Lung (tissue), 12 donors: ENCODE measurements around the gene TAS1R2. TPM values are rescaled to one million over a fixed set of nuclear protein-coding genes. Genes with fewer than 3 reads are reported as not detected.
"Not testable (repeated sequence)": the region's sequence is repeated elsewhere in the genome, so short reads cannot be mapped to it uniquely, and the experiment has no call there.

Experiments used
- ATAC-seq: fragments of 200-7000 bp; cut with Tn5 transposase; one replicate; pipeline ENCODE4 v1.9.1; 2020; ENCODE audit warnings: moderate number of reproducible peaks; ENCODE audit not compliant: insufficient read depth, low FRiP score
- DNase-seq, 3 donors: peaks; one replicate each; pipeline ENCODE4 v3.0.0-alpha.2; 2013 to 2017
- H3K27ac ChIP-seq, 2 donors: one replicate each; pipeline ENCODE4 v1.5.1; 2013; ENCODE audit warnings: mild to moderate bottlenecking in 2 of 2, moderate library complexity in 2 of 2, control low read depth in 1 of 2, inconsistent platforms in 1 of 2, low read depth in 1 of 2, low read length in 1 of 2
- H3K27me3 ChIP-seq, 3 donors: one replicate each; pipeline ENCODE4 v1.5.1; 2013; ENCODE audit warnings: low read length in 2 of 3; ENCODE audit not compliant: control insufficient read depth in 3 of 3, insufficient read depth in 3 of 3
- H3K36me3 ChIP-seq, 4 donors: one replicate each; pipeline ENCODE4 v1.5.1; 2013; ENCODE audit warnings: low read length in 4 of 4, mild to moderate bottlenecking in 1 of 4, moderate library complexity in 1 of 4; ENCODE audit not compliant: control insufficient read depth in 4 of 4, insufficient read depth in 4 of 4
- H3K4me1 ChIP-seq, 5 donors: one replicate each; pipeline ENCODE4 v1.5.1; 2013; ENCODE audit warnings: low read length in 5 of 5, mild to moderate bottlenecking in 2 of 5, moderate library complexity in 1 of 5; ENCODE audit not compliant: control insufficient read depth in 5 of 5, insufficient read depth in 5 of 5
- H3K4me3 ChIP-seq: one replicate; pipeline ENCODE4 v1.5.1; 2013; ENCODE audit warnings: mild to moderate bottlenecking, control low read depth, moderate library complexity
- H3K9ac ChIP-seq, 2 donors: one replicate each; pipeline ENCODE4 v1.5.1; 2013; ENCODE audit warnings: low read length in 2 of 2, control low read depth in 1 of 2; ENCODE audit not compliant: insufficient read depth in 1 of 2
- H3K9me3 ChIP-seq, 4 donors: one replicate each; pipeline ENCODE4 v1.5.1; 2013; ENCODE audit warnings: low read length in 3 of 4, mild to moderate bottlenecking in 1 of 4, moderate library complexity in 1 of 4; ENCODE audit not compliant: control insufficient read depth in 4 of 4, insufficient read depth in 3 of 4
- CTCF ChIP-seq: IDR thresholded peaks from 2 replicates; pipeline ENCODE4 v1.5.1; 2012; ENCODE audit warnings: mild to moderate bottlenecking; ENCODE audit errors: control extremely low read depth, extremely low read depth
- WGBS, 2 donors: extraction: QIAGEN DNeasy Blood & Tissue Kit; methylation state at CpG; one replicate each; pipeline ENCODE4 v1.1.7; 2013; 5-methylcytosine and 5-hydroxymethylcytosine counted together
- polyA plus RNA-seq, 2 donors: library from polyadenylated mRNA; stranded (reverse); fragments of 200-250 nt; gene quantifications; one replicate each; pipeline ENCODE4 v1.2.1, GENCODE V29; 2013
- total RNA-seq, 2 donors: library from RNA; depleted of rRNA in 1 of 2; stranded (reverse); fragments of >200 nt in 1 of 2; gene quantifications; one replicate each; pipeline ENCODE4 v1.2.1, GENCODE V29; 2014 to 2021
- donor health status: control.
- donor health status: control.
- donor health status: Bipolar disorder and iron deficiency.
- donor health status: healthy.
- donor health status: DM: yes; HTN: yes; CAD: no.

Gene TAS1R2
- total and polyA plus RNA-seq, 4 donors, result not detected

GRCh38 chr1:18836654-18837053 is 22.8 kb downstream of the TAS1R2 start:
- no peak overlapping the region for H3K4me3 ChIP-seq
- ATAC-seq (no peak), DNase-seq (no peak)
- TF ChIP-seq CTCF, result no peak
- H3K9ac ChIP-seq, result no peak overlapping the region
- peaks cover 0 to 8% (median 0%) of the 10 kb centered on the region in 4 donors for H3K9me3 ChIP-seq
- H3K36me3 ChIP-seq, result no peaks in the 10 kb centered on the region
- H3K27ac ChIP-seq, result no peak overlapping the region
- H3K4me1 ChIP-seq, result no peaks in the 10 kb centered on the region
- H3K27me3 ChIP-seq, result peaks cover 0 to 9% (median 0%) of the 10 kb centered on the region in 3 donors
- 76 to 83% methylated on average over 5 of the region's 5 CpGs for WGBS, 2 donors

GRCh38 chr1:18832319-18832718 is 27.1 kb downstream of the TAS1R2 start:
- Histone ChIP-seq H3K27me3 (peaks cover 0 to 13% (median 0%) of the 10 kb centered on the region in 3 donors), H3K9me3 (peaks cover 0 to 20% (median 0%) of the 10 kb centered on the region in 4 donors)
- H3K36me3 ChIP-seq, H3K4me3 ChIP-seq, H3K4me1 ChIP-seq, DNase-seq, H3K9ac ChIP-seq, H3K27ac ChIP-seq, ATAC-seq: not testable (repeated sequence)
- WGBS, 2 donors, result 32 to 41% methylated on average over 1 of the region's 1 CpG

GRCh38 chr1:18831656-18832055 is 27.8 kb downstream of the TAS1R2 start:
- Histone ChIP-seq H3K9ac (no peak overlapping the region), H3K4me1 (no peaks in the 10 kb centered on the region), H3K9me3 (peaks cover 0 to 23% (median 0%) of the 10 kb centered on the region in 4 donors), H3K27me3 (peaks cover 0 to 13% (median 0%) of the 10 kb centered on the region in 3 donors), H3K36me3 (no peaks in the 10 kb centered on the region), H3K4me3 (no peak overlapping the region), H3K27ac (no peak overlapping the region)
- 90 to 93% methylated on average over 2 of the region's 2 CpGs for WGBS, 2 donors
- no peak for TF ChIP-seq CTCF
- ATAC-seq (no peak), DNase-seq (no peak)

- no peak for DNase-seq
- peaks cover 0 to 25% (median 0%) of the 10 kb centered on the region in 4 donors for H3K9me3 ChIP-seq
Observed at GRCh38 chr1:18830596-18830995, 28.9 kb downstream of the TAS1R2 start.

More at GRCh38 chr1:18830596-18830995, 28.9 kb downstream of the TAS1R2 start:
- Histone ChIP-seq H3K27me3 (peaks cover 0 to 13% (median 0%) of the 10 kb centered on the region in 3 donors), H3K27ac (no peak overlapping the region), H3K36me3 (no peaks in the 10 kb centered on the region), H3K4me1 (no peaks in the 10 kb centered on the region), H3K9ac (no peak overlapping the region), H3K4me3 (no peak overlapping the region)
- 45 to 54% methylated on average over 12 of the region's 12 CpGs for WGBS, 2 donors
- no peak for ATAC-seq
- no peak for TF ChIP-seq CTCF
